Duodenal mucosa (tissue), 2 donors: ENCODE measurements around the gene KLK13.

Source experiments
- H3K27ac ChIP-seq: one replicate; pipeline ENCODE4 v1.7.0; 2013; ENCODE audit warnings: low read depth, low read length
- H3K27me3 ChIP-seq, 2 donors: one replicate each; pipeline ENCODE4 v1.7.0; 2013; ENCODE audit warnings: low read length in 2 of 2, control low read depth in 1 of 2; ENCODE audit not compliant: insufficient read depth in 2 of 2, control insufficient read depth in 1 of 2
- H3K36me3 ChIP-seq, 2 donors: one replicate each; pipeline ENCODE4 v1.7.0; 2013; ENCODE audit warnings: low read length in 2 of 2, control low read depth in 1 of 2; ENCODE audit not compliant: insufficient read depth in 2 of 2, control insufficient read depth in 1 of 2
- H3K4me1 ChIP-seq, 2 donors: one replicate each; pipeline ENCODE4 v1.7.0; 2013; ENCODE audit warnings: low read length in 2 of 2, control low read depth in 1 of 2; ENCODE audit not compliant: insufficient read depth in 2 of 2, control insufficient read depth in 1 of 2
- H3K4me3 ChIP-seq, 2 donors: one replicate each; pipeline ENCODE4 v1.7.0; 2013; ENCODE audit warnings: low read length in 2 of 2, low read depth in 1 of 2
- H3K9ac ChIP-seq, 2 donors: one replicate each; pipeline ENCODE4 v1.7.0; 2013; ENCODE audit warnings: low read length in 2 of 2, low read depth in 1 of 2
- H3K9me3 ChIP-seq, 2 donors: one replicate each; pipeline ENCODE4 v1.7.0; 2013; ENCODE audit warnings: low read length in 2 of 2, control low read depth in 1 of 2; ENCODE audit not compliant: control insufficient read depth in 1 of 2

KLK13 gene

GRCh38 chr19:51081476-51081875, 16.6 kb upstream of the KLK13 start:
- no peaks in the 10 kb centered on the region for H3K9me3 ChIP-seq
- H3K4me1 ChIP-seq: no peaks in the 10 kb centered on the region
- no peak overlapping the region for H3K4me3 ChIP-seq
- no peaks in the 10 kb centered on the region for H3K27me3 ChIP-seq
- no peaks in the 10 kb centered on the region for H3K36me3 ChIP-seq
- no peak overlapping the region for H3K9ac ChIP-seq
- H3K27ac ChIP-seq: no peak overlapping the region

DNA sequence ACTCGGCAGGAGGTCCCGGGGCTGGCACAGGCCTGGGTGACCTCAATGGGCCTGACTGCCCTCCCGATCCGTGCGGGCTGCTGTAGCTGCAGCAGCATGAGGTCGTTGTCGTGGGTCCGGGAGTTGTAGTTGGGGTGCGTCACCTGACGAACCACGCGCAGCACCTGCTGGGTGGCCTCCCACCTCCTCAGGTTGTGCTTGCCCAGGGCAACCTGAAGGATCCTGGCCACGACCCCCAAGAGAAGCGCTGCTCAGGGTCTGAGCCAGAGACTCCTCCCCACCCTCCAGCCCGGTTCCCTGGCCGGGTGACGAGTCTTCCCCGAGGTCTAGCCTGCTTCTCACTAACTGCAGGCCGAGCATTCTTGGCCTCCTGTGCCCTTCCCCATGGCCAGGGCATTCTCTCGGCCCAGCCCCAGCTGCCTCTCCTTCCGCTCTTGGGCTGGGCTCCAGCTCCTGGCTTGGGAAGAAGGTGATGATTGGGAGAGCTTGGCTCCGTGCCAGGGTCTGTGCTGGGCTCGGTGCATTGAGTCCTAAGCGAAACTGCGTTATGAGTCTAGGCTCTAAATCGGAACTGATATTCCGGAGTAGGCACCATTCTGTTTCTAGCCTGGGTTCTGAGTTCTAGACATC, 14.7 kb upstream of the KLK13 start:
- no peak overlapping the region for H3K27ac ChIP-seq

DNA sequence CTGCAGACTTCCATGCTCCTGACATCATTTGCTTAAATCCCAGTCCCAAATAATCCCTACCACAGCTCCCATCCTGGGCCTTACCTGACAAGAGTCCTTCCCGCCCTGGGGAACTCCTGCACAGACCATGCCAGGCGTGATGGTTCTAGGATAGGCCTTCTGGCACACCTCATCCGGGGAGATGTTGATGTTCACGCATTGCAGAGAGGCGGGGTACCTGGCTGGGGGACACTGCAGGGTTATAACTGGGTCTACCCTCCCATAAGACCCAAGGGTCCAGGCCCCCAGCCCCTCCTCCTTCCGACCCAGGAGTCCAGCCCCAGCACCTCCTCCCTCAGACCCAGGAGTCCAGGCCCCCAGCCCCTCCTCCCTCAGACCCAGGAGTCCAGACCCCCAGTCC, 13.8 kb upstream of the KLK13 start:
- Histone ChIP-seq H3K4me3 (no peak overlapping the region), H3K9ac (no peak overlapping the region), H3K27ac (no peak overlapping the region), H3K36me3 (no peaks in the 10 kb centered on the region), H3K9me3 (no peaks in the 10 kb centered on the region), H3K4me1 (no peaks in the 10 kb centered on the region), H3K27me3 (no peaks in the 10 kb centered on the region)

More for the DNA sequence above, 14.7 kb upstream of the KLK13 start:
- Histone ChIP-seq H3K36me3 (no peaks in the 10 kb centered on the region), H3K4me3 (no peak overlapping the region), H3K27me3 (no peaks in the 10 kb centered on the region), H3K4me1 (no peaks in the 10 kb centered on the region), H3K9ac (no peak overlapping the region), H3K9me3 (no peaks in the 10 kb centered on the region)

DNA sequence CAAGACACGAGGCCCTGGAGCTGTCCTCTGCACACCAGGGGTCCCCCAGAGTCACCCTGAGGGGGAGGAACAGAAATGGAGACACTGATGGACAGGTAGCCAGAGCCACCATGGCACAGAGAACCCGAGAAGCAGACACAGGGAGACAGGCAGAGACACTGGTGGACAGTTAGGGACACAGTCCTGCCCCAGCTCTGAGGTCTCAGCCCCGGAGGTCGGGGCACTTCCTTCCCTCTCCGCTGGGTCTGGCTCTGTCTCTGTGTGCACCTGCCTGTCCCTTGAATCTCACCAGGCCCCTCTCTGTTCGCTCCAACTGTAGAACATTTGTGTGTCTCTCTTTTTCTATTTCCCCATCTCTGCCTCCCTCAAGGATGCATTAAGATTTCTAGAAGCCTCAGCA, 13.2 kb upstream of the KLK13 start:
- no peak overlapping the region for H3K4me3 ChIP-seq
- no peaks in the 10 kb centered on the region for H3K36me3 ChIP-seq
- H3K9me3 ChIP-seq: peaks cover 0 to 3% of the 10 kb centered on the region in 2 donors
- no peaks in the 10 kb centered on the region for H3K27me3 ChIP-seq
- no peak overlapping the region for H3K9ac ChIP-seq
- no peaks in the 10 kb centered on the region for H3K4me1 ChIP-seq
- H3K27ac ChIP-seq: no peak overlapping the region

- no peaks in the 10 kb centered on the region for H3K27me3 ChIP-seq
- H3K9me3 ChIP-seq: peaks cover 0 to 5% of the 10 kb centered on the region in 2 donors
- no peaks in the 10 kb centered on the region for H3K36me3 ChIP-seq
- no peaks in the 10 kb centered on the region for H3K4me1 ChIP-seq
- no peak overlapping the region for H3K4me3 ChIP-seq
- H3K9ac ChIP-seq: no peak overlapping the region
- no peak overlapping the region for H3K27ac ChIP-seq
Measured at GRCh38 chr19:51076631-51077213, 11.8 kb upstream of the KLK13 start.

GRCh38 chr19:51075998-51076397, 11.1 kb upstream of the KLK13 start:
- no peaks in the 10 kb centered on the region for H3K4me1 ChIP-seq

GRCh38 chr19:51071095-51071405, 6.2 kb upstream of the KLK13 start:
- no peak overlapping the region for H3K4me3 ChIP-seq
- H3K9me3 ChIP-seq: peaks cover 0 to 5% of the 10 kb centered on the region in 2 donors
- H3K9ac ChIP-seq: no peak overlapping the region
- H3K27ac ChIP-seq: no peak overlapping the region
- no peaks in the 10 kb centered on the region for H3K27me3 ChIP-seq
- H3K4me1 ChIP-seq: no peaks in the 10 kb centered on the region
- no peaks in the 10 kb centered on the region for H3K36me3 ChIP-seq

More at GRCh38 chr19:51075998-51076397, 11.1 kb upstream of the KLK13 start:
- Histone ChIP-seq H3K9ac (no peak overlapping the region), H3K9me3 (peaks cover 0 to 5% of the 10 kb centered on the region in 2 donors), H3K27ac (no peak overlapping the region), H3K36me3 (no peaks in the 10 kb centered on the region), H3K27me3 (no peaks in the 10 kb centered on the region), H3K4me3 (no peak overlapping the region)

GRCh38 chr19:51070334-51071094, 5.6 kb upstream of the KLK13 start:
- Histone ChIP-seq H3K9me3 (peaks cover 0 to 5% of the 10 kb centered on the region in 2 donors), H3K4me3 (no peak overlapping the region), H3K4me1 (no peaks in the 10 kb centered on the region), H3K27me3 (peaks cover 0 to 5% of the 10 kb centered on the region in 2 donors), H3K36me3 (no peaks in the 10 kb centered on the region), H3K9ac (no peak overlapping the region), H3K27ac (no peak overlapping the region)

GRCh38 chr19:51066393-51067186, 1.7 kb upstream of the KLK13 start:
- Histone ChIP-seq H3K9ac (no peak overlapping the region), H3K9me3 (no peaks in the 10 kb centered on the region), H3K27ac (no peak overlapping the region), H3K4me3 (no peak overlapping the region), H3K36me3 (no peaks in the 10 kb centered on the region), H3K27me3 (peaks cover 6 to 11% of the 10 kb centered on the region in 2 donors), H3K4me1 (no peaks in the 10 kb centered on the region)
